Hepatocyte (in vitro differentiated cells): ENCODE results near the gene TXNRD2. TPM values are rescaled to one million over a fixed set of nuclear protein-coding genes. Genes with fewer than 3 reads are reported as not detected.

Experiments
- DNase-seq: peaks from one replicate; pipeline ENCODE4 v3.0.0-alpha.2; 2016; ENCODE audit warnings: low spot score
- H2AFZ ChIP-seq: fragments of 200-600 bp; sonication (generic); 2 replicates; pipeline ENCODE4 v1.6.0; 2016; ENCODE audit warnings: antibody characterized with exemption, mild to moderate bottlenecking
- H3K27ac ChIP-seq: fragments of 200-600 bp; sonication (generic); 2 replicates; pipeline ENCODE4 v1.5.1; 2016; ENCODE audit warnings: mild to moderate bottlenecking
- H3K27me3 ChIP-seq: fragments of 200-600 bp; sonication (generic); 2 replicates; pipeline ENCODE4 v1.6.1; 2016
- H3K36me3 ChIP-seq: fragments of 200-600 bp; sonication (generic); replicated peaks from 2 replicates; pipeline ENCODE4 v1.5.1; 2016; ENCODE audit warnings: low read depth; ENCODE audit not compliant: insufficient read depth
- H3K4me1 ChIP-seq: fragments of 200-600 bp; sonication (generic); 2 replicates; pipeline ENCODE4 v1.5.1; 2016; ENCODE audit warnings: mild to moderate bottlenecking, moderate library complexity; ENCODE audit not compliant: insufficient read depth
- H3K4me2 ChIP-seq: fragments of 200-600 bp; sonication (generic); 2 replicates; pipeline ENCODE4 v1.6.0; 2016
- H3K4me3 ChIP-seq: fragments of 200-600 bp; sonication (generic); 2 replicates; pipeline ENCODE4 v1.5.1; 2016; ENCODE audit warnings: mild to moderate bottlenecking
- H3K79me2 ChIP-seq: fragments of 200-600 bp; sonication (generic); 2 replicates; pipeline ENCODE4 v1.6.0; 2017; ENCODE audit warnings: mild to moderate bottlenecking
- H3K9me2 ChIP-seq: fragments of 200-600 bp; sonication (generic); replicated peaks from 2 replicates; pipeline ENCODE4 v1.6.0; 2017; ENCODE audit warnings: mild to moderate bottlenecking; ENCODE audit not compliant: insufficient read depth
- H3K9me3 ChIP-seq: fragments of 200-600 bp; sonication (generic); 2 replicates; pipeline ENCODE4 v1.5.1; 2016; ENCODE audit warnings: low read depth, mild to moderate bottlenecking
- H4K20me1 ChIP-seq: fragments of 200-600 bp; sonication (generic); 2 replicates; pipeline ENCODE4 v1.6.0; 2016; ENCODE audit warnings: mild to moderate bottlenecking; ENCODE audit not compliant: insufficient read depth, poor library complexity, severe bottlenecking
- EZH2 ChIP-seq: fragments of 200-600 bp; sonication (generic); IDR thresholded peaks from 2 replicates; pipeline ENCODE4 v1.6.1; 2016; ENCODE audit warnings: antibody characterized with exemption, mild to moderate bottlenecking, borderline replicate concordance
- EZH2phosphoT487 ChIP-seq: fragments of 200-600 bp; sonication (generic); IDR thresholded peaks from one replicate; pipeline ENCODE4 v1.6.1; 2018; ENCODE audit warnings: antibody characterized with exemption, mild to moderate bottlenecking, low read depth, moderate library complexity; ENCODE audit not compliant: unreplicated experiment, severe bottlenecking
- WGBS: methylation state at CpG from one replicate; pipeline ENCODE4 v1.1.6; 2016; ENCODE audit warnings: low lambda C conversion rate; ENCODE audit errors: missing lambda C conversion rate; 5-methylcytosine and 5-hydroxymethylcytosine counted together
- polyA plus RNA-seq: library from polyadenylated mRNA; unstranded; fragments of >200 nt; fragmentation: Nextera tagmentation; extraction: Ambion mirVana; gene quantifications from 2 replicates; pipeline ENCODE4 v1.2.1, GENCODE V29; 2016
- total RNA-seq: library from RNA; depleted of rRNA; stranded (reverse); fragments of >200 nt; gene quantifications from 2 replicates; pipeline ENCODE4 v1.2.3, GENCODE V29; 2014
- TF ChIP-seq, protein P1 (sequence below): fragments of 200-600 bp; sonication (generic); IDR thresholded peaks from 2 replicates; pipeline ENCODE4 v1.5.1; 2016; ENCODE audit warnings: antibody characterized with exemption, mild to moderate bottlenecking; ENCODE audit not compliant: poor library complexity

TXNRD2 gene
- total and polyA plus RNA-seq, 2 experiments from 2014 or later: 0.60 to 2.1 TPM

DNA sequence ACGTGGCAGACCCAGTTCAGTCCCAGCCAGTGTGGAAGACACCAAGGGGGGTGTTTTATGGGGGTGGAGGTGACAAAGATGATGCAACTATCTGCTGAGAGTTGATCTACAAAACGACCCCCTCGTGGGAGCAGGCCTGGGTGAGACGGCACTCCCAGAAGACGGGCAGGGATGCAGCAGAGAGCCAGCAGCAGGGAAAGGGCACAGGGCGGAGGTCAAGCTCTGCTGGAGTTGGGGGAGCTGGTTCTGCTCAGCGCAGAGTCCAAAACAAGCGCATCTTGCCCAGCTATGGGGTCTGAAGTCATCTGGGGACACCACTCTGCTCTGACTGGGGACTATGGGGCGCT lies 90.9 kb downstream of the TXNRD2 start:
- H2AFZ ChIP-seq: no peak overlapping the region
- TF ChIP-seq EZH2phosphoT487 (no peak), EZH2 (no peak)
- TF ChIP-seq, protein P1, sequence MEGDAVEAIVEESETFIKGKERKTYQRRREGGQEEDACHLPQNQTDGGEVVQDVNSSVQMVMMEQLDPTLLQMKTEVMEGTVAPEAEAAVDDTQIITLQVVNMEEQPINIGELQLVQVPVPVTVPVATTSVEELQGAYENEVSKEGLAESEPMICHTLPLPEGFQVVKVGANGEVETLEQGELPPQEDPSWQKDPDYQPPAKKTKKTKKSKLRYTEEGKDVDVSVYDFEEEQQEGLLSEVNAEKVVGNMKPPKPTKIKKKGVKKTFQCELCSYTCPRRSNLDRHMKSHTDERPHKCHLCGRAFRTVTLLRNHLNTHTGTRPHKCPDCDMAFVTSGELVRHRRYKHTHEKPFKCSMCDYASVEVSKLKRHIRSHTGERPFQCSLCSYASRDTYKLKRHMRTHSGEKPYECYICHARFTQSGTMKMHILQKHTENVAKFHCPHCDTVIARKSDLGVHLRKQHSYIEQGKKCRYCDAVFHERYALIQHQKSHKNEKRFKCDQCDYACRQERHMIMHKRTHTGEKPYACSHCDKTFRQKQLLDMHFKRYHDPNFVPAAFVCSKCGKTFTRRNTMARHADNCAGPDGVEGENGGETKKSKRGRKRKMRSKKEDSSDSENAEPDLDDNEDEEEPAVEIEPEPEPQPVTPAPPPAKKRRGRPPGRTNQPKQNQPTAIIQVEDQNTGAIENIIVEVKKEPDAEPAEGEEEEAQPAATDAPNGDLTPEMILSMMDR: no peak
- no peak for DNase-seq
- no peaks in the 10 kb centered on the region for H3K27me3 ChIP-seq
- peaks cover 62% of the 10 kb centered on the region for H3K79me2 ChIP-seq
- H3K36me3 ChIP-seq: no peaks in the 10 kb centered on the region
- H3K4me2 ChIP-seq: peak overlapping the region; percentile 48
- no peaks in the 10 kb centered on the region for H3K9me2 ChIP-seq
- H3K9me3 ChIP-seq: no peaks in the 10 kb centered on the region
- WGBS: 83% methylated on average over 9 of the region's 9 CpGs
- H3K27ac ChIP-seq: peak overlapping the region; percentile 83
- peaks cover 43% of the 10 kb centered on the region for H3K4me1 ChIP-seq
- no peak overlapping the region for H3K4me3 ChIP-seq
- peaks cover 10% of the 10 kb centered on the region for H4K20me1 ChIP-seq

DNA sequence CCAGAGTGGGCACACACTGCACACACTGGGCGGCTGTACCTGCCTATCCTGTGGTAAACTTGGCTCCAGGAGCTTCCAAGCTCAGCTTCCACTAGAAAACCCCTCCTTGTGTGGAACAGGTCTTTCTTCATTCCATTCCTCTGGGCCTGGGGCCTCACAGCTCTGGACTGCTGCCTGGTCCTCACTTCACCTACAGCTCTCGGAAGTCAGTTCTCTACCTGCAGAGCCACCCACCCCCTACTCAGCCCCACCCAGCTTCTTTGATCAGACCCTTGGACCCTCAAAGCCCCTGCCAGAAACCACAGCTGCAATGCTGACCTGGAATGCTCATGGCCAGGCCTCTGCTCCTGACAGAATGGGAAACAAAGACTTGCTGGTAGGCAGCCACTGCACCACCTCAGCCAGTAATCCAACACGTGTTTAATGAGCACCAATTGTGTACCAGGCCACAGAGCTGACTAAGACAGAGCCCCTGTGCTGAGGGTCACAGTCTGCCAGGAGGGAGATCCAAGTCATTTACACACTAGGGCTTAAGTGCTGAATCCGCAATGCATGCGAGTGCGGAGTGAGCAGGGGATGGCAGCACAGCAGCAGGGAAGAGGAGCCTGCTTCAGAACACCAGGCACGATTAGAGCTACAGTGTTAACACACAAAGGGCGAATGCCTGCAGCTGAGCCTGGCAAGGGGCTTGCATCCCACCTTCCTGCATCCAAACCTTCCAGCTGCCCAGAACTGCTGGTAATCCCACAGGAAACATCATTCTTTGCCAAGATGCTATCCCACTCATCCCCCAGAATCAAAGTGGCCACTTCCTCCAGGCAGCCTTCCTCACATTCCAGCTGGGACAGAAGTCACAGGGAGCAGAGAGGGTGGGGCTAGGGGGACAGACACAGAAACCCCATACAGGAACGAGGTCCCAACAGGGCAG lies 91.5 kb downstream of the TXNRD2 start:
- no peaks in the 10 kb centered on the region for H3K9me2 ChIP-seq
- TF ChIP-seq EZH2 (no peak), EZH2phosphoT487 (no peak)
- TF ChIP-seq, protein P1: no peak
- 58% methylated on average over 9 of the region's 9 CpGs for WGBS
- H2AFZ ChIP-seq: no peak overlapping the region
- peak; percentile 69 for DNase-seq
- no peaks in the 10 kb centered on the region for H3K36me3 ChIP-seq
- H3K4me1 ChIP-seq: peaks cover 40% of the 10 kb centered on the region
- peaks cover 60% of the 10 kb centered on the region for H3K79me2 ChIP-seq
- H3K9me3 ChIP-seq: no peaks in the 10 kb centered on the region
- H3K4me2 ChIP-seq: peak overlapping the region; percentile 48
- H3K27me3 ChIP-seq: no peaks in the 10 kb centered on the region
- no peak overlapping the region for H3K4me3 ChIP-seq
- peak overlapping the region; percentile 83 for H3K27ac ChIP-seq
- peaks cover 10% of the 10 kb centered on the region for H4K20me1 ChIP-seq

DNA sequence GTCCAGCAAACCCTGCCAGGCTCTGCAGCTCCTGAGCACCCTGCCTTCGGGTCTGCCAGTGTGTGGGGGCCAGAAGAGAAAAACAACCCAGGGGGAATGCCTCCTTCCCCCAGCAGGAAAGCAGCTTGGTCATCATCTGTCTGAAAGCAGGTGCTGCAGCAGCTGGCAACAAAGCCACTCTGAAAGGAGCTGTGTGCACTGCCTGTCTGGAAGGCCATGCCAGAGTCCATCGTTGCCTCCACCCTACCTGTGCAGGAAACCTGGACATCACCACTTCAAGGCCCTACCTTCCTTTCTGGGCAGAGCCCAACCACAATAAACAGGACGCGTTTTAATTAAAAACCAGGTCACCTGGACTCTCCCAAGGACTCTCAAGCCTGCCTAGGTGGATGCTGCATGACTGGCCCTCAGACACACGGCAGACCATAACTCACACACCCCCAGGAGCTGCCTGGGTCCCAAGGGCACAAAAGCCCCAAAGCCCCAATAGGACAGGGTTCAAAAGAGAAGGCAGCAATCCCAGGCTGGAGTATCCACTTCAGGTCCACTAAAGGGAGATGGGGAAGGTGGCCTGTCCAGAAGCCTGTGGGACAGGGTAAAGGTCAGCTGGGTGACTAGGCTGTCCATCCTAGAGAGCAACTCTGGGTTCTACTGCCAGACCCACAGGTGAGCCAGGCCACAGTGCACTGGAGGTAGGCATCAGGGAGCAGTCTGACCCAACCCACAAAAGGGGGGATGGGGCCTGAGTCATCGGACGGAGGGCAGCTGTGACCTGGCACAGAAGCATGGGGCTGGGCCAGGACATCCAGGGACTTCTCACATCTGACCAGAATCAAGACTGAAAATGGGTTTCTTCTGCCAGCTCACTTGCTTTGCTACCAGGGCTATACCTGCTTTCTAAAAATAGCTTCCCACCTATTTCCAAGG lies 93.1 kb downstream of the TXNRD2 start:
- no peaks in the 10 kb centered on the region for H3K9me2 ChIP-seq
- H3K36me3 ChIP-seq: no peaks in the 10 kb centered on the region
- peaks cover 39% of the 10 kb centered on the region for H3K4me1 ChIP-seq
- TF ChIP-seq EZH2phosphoT487 (no peak), EZH2 (no peak)
- TF ChIP-seq, protein P1: no peak
- H3K4me2 ChIP-seq: peak overlapping the region; percentile 7
- H3K27me3 ChIP-seq: no peaks in the 10 kb centered on the region
- H3K79me2 ChIP-seq: peaks cover 52% of the 10 kb centered on the region
- H4K20me1 ChIP-seq: peaks cover 10% of the 10 kb centered on the region
- H3K27ac ChIP-seq: peak overlapping the region; percentile 83
- no peak overlapping the region for H2AFZ ChIP-seq
- WGBS: 68% methylated on average over 7 of the region's 7 CpGs
- no peaks in the 10 kb centered on the region for H3K9me3 ChIP-seq
- DNase-seq: peak; percentile 64
- H3K4me3 ChIP-seq: no peak overlapping the region
